OCI-LY1 (cell line): ENCODE measurements around the gene USB1.

Experiments
- H2AFZ ChIP-seq: fragments of 200-600 bp; sonication (generic), shearing (Covaris generic); 2 replicates; pipeline ENCODE4 v1.6.0; 2014; ENCODE audit warnings: antibody characterized with exemption, mild to moderate bottlenecking, low read length
- H3F3A ChIP-seq: fragments of 200-600 bp; sonication (generic), shearing (Covaris generic); 2 replicates; pipeline ENCODE4 v1.6.0; 2014; ENCODE audit warnings: mild to moderate bottlenecking, antibody characterized with exemption, low read length, moderate library complexity; ENCODE audit not compliant: insufficient read depth
- H3K27ac ChIP-seq: fragments of 200-600 bp; sonication (generic); 2 replicates; pipeline ENCODE4 v1.5.1; 2014; ENCODE audit warnings: low read length, mixed run types, mild to moderate bottlenecking, low read depth; ENCODE audit not compliant: poor library complexity, severe bottlenecking
- H3K27me3 ChIP-seq: fragments of 200-600 bp; sonication (generic); 2 replicates; pipeline ENCODE4 v1.6.0; 2014; ENCODE audit warnings: antibody characterized with exemption, mild to moderate bottlenecking, low read length, moderate library complexity; ENCODE audit not compliant: insufficient read depth
- H3K36me3 ChIP-seq: fragments of 200-600 bp; sonication (generic); 2 replicates; pipeline ENCODE4 v1.6.1; 2014; ENCODE audit warnings: mild to moderate bottlenecking, antibody characterized with exemption, low read length, moderate library complexity, mixed read lengths; ENCODE audit not compliant: insufficient read depth
- H3K4me1 ChIP-seq: fragments of 200-600 bp; sonication (generic); 2 replicates; pipeline ENCODE4 v1.5.1; 2014; ENCODE audit warnings: mild to moderate bottlenecking, low read length, moderate library complexity; ENCODE audit not compliant: insufficient read depth, severe bottlenecking
- H3K4me2 ChIP-seq: fragments of 200-600 bp; sonication (generic), shearing (Covaris generic); 2 replicates; pipeline ENCODE4 v1.6.1; 2014; ENCODE audit warnings: low read length
- H3K4me3 ChIP-seq: fragments of 200-600 bp; sonication (generic); 2 replicates; pipeline ENCODE4 v1.5.1; 2014; ENCODE audit warnings: low read length, low read depth, mild to moderate bottlenecking, mixed read lengths; ENCODE audit not compliant: poor library complexity, severe bottlenecking
- H3K79me2 ChIP-seq: fragments of 200-600 bp; shearing (Covaris generic); 2 replicates; pipeline ENCODE4 v1.6.1; 2016; ENCODE audit warnings: mixed run types, low read length, mixed read lengths; ENCODE audit not compliant: insufficient read depth
- H3K9ac ChIP-seq: fragments of 200-600 bp; sonication (generic), shearing (Covaris generic); 2 replicates; pipeline ENCODE4 v1.6.1; 2014; ENCODE audit warnings: mild to moderate bottlenecking, low read length, mixed read lengths
- H3K9me2 ChIP-seq: fragments of 200-600 bp; sonication (generic), shearing (Covaris generic); 2 replicates; pipeline ENCODE4 v1.6.1; 2014; ENCODE audit warnings: low read depth, mild to moderate bottlenecking, low read length, mixed read lengths
- H3K9me3 ChIP-seq: fragments of 200-600 bp; shearing (Covaris generic); 2 replicates; pipeline ENCODE4 v1.6.1; 2014; ENCODE audit warnings: low read length, mixed read lengths
- H4K20me1 ChIP-seq: fragments of 200-600 bp; sonication (generic), shearing (Covaris generic); 2 replicates; pipeline ENCODE4 v1.6.0; 2016; ENCODE audit warnings: mild to moderate bottlenecking, low read length; ENCODE audit not compliant: insufficient read depth
- CTCF ChIP-seq: fragments of 200-600 bp; sonication (generic), shearing (Covaris generic); IDR thresholded peaks from 2 replicates; pipeline ENCODE4 v1.5.1; 2017; ENCODE audit warnings: mild to moderate bottlenecking, antibody characterized with exemption, low read length, moderate library complexity, mixed read lengths
- EZH2 ChIP-seq: fragments of 200-600 bp; sonication (generic), shearing (Covaris generic); IDR thresholded peaks from 2 replicates; pipeline ENCODE4 v1.8.0; 2017; ENCODE audit warnings: borderline replicate concordance, mixed run types, mild to moderate bottlenecking, antibody characterized with exemption, low read length, moderate library complexity, mixed read lengths

USB1 gene

GRCh38 chr16:58048494-58049231 lies 47.5 kb downstream of the USB1 start:
- Histone ChIP-seq H3K4me1 (no peaks in the 10 kb centered on the region), H3K27me3 (no peaks in the 10 kb centered on the region), H3K4me2 (no peak overlapping the region), H3K9ac (no peak overlapping the region), H2AFZ (no peak overlapping the region), H3F3A (no peaks in the 10 kb centered on the region), H3K4me3 (no peak overlapping the region), H4K20me1 (no peaks in the 10 kb centered on the region), H3K27ac (no peak overlapping the region), H3K9me2 (no peaks in the 10 kb centered on the region), H3K36me3 (no peaks in the 10 kb centered on the region), H3K79me2 (no peaks in the 10 kb centered on the region), H3K9me3 (no peaks in the 10 kb centered on the region)
- TF ChIP-seq EZH2 (no peak), CTCF (no peak)

- H3K4me1 ChIP-seq = no peaks in the 10 kb centered on the region
- no peaks in the 10 kb centered on the region for H3K9me2 ChIP-seq
- no peaks in the 10 kb centered on the region for H3K27me3 ChIP-seq
- H3K4me2 ChIP-seq = no peak overlapping the region
- H3F3A ChIP-seq = no peaks in the 10 kb centered on the region
- no peak overlapping the region for H3K9ac ChIP-seq
- no peaks in the 10 kb centered on the region for H3K9me3 ChIP-seq
- no peaks in the 10 kb centered on the region for H4K20me1 ChIP-seq
- H3K27ac ChIP-seq = no peak overlapping the region
- H2AFZ ChIP-seq = no peak overlapping the region
- H3K36me3 ChIP-seq = no peaks in the 10 kb centered on the region
- H3K79me2 ChIP-seq = no peaks in the 10 kb centered on the region
- no peak overlapping the region for H3K4me3 ChIP-seq
- TF ChIP-seq CTCF (no peak), EZH2 (no peak)
Observed at GRCh38 chr16:58049232-58050185, 48.3 kb downstream of the USB1 start.

- Histone ChIP-seq H3K4me3 (no peak overlapping the region), H2AFZ (no peak overlapping the region)
- TF ChIP-seq EZH2 = no peak
- no peak for TF ChIP-seq CTCF
Observed at GRCh38 chr16:58051296-58051695, 50.1 kb downstream of the USB1 start.

More at GRCh38 chr16:58051296-58051695, 50.1 kb downstream of the USB1 start:
- Histone ChIP-seq H3K27me3 (no peaks in the 10 kb centered on the region), H3K9me2 (no peaks in the 10 kb centered on the region), H3K27ac (no peak overlapping the region), H3F3A (no peaks in the 10 kb centered on the region), H3K9ac (no peak overlapping the region), H3K4me2 (no peak overlapping the region), H4K20me1 (no peaks in the 10 kb centered on the region), H3K9me3 (no peaks in the 10 kb centered on the region), H3K36me3 (no peaks in the 10 kb centered on the region), H3K79me2 (no peaks in the 10 kb centered on the region), H3K4me1 (no peaks in the 10 kb centered on the region)
